HG02870 (cell line): ENCODE data around the gene TRERF1.

Experiments
- ATAC-seq: cut with Tn5 transposase; IDR thresholded peaks from one replicate; pipeline ENCODE4 v1.9.1; 2021; ENCODE audit warnings: mild to moderate bottlenecking, moderate library complexity; ENCODE audit not compliant: unreplicated experiment

TRERF1 gene

DNA sequence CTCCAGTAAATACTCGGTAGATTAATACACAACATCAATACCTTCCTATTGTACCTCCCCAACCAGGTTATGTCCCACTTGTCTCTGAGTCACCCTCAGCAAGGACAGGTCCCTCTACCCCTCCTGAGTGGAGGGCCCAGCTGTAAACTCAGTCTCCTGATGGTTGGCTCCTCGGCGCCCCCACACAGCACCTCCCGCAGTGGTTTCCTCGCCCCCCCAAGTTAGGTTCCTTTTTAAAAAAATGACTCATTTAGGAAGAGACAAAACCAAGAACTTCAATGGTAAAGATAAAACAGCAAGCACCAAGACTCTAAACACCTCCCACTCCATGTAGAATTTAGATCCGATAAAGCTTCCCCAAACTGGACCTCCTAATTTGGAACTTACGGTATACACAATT, 83.5 kb downstream of the TRERF1 start:
- ATAC-seq, result peak; percentile 34

DNA sequence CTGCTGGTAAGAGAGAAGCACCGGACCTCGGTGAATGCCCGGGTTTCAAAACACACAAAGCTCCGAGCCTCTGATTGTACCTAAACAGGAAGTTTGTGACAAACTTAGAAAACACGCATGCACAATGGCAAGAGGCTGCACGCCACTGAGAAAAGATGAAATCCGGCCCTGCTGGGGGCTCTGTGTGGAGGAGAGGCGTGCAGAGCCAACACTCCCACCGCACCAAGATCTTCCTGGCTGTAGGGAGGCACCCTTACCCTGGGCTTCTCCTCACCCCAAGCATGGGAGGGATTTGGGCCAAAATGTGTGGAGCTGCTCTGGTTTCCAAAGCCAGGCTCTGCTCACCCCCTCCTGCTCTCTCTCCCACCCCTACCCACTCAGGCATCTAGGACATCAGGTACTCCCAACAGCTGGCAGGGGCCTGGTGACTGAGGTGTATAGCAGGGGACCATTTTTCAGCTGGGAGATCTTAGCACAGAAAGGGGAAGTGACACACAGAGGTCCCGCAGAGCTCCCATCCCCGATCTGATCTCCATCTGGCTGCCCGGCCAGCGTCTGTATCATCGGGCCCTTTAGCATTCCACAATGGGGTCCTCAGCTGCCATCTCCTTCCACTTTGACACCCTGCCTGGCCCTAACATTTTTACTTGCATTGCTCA, 84.2 kb downstream of the TRERF1 start:
- peak; percentile 58 for ATAC-seq

DNA sequence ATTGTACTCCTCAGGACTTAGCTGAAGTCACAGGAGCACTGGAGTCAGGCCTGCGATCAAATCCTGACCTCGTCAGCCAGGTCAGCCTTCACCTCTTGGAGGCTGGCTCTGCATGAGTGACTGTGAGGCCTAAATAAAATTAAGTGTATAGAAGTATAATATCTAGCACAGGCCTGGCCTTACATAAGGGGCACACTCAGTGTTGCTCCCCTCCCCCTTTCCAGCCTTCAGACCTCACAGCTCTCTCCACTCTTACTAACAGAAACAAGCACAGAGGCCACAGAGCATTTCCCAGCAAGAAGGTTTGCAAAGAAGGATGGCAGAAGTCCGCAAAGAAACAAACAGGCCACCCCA, 84.8 kb downstream of the TRERF1 start:
- no peak for ATAC-seq

DNA sequence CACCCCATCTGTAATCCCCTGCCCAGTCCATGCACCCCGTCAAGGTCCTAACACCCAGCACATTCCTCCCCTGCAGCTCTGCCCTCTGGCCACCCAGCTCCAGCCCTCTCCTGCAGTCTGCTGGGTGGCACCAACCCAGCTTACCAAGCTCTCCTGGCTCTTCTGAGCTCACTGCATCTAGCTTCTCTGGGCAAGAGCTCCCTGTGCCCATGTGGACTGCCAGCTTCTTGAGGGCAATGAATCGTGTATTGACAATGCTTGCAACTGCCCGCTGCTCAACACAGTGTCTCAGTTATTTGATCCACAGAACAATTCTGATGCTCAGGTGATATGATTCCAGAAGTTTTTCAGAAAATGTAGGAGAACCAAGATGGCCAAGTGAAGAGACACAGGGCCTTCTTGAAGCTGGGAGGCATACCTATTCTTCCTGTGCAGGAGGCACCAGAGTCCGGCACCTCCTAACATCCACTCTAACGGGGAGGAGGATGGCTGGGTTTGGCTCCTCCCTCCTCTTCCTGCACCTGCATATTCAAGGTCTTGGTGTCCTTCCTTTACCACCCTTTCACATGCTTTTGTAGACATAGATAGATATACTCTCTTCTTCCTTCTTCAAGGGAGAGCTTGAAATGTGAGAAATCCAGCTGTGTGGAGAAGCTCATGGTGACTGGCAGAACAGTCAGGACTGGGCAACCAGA, 85.6 kb downstream of the TRERF1 start:
- ATAC-seq, result no peak

DNA sequence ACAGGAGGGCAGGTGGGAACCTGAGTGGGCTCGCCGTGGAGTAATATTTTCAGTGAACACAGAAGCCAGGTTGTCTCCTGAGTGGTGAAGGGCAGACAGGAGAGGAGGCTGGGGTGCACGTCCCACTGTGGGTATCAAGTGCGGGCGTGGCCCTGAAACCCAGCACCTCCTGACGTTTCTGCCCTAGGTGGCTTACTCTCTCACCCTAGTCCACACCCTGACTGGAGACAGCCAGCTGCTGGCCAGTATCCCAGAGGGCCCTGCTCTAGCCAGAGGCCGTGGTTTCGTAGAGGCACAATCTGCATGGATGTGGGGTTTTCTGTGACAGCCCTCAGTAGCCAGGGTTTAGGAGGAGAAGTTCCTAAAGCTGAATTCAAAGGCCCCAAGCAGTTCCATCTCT, 86.7 kb downstream of the TRERF1 start:
- ATAC-seq, result no peak

DNA sequence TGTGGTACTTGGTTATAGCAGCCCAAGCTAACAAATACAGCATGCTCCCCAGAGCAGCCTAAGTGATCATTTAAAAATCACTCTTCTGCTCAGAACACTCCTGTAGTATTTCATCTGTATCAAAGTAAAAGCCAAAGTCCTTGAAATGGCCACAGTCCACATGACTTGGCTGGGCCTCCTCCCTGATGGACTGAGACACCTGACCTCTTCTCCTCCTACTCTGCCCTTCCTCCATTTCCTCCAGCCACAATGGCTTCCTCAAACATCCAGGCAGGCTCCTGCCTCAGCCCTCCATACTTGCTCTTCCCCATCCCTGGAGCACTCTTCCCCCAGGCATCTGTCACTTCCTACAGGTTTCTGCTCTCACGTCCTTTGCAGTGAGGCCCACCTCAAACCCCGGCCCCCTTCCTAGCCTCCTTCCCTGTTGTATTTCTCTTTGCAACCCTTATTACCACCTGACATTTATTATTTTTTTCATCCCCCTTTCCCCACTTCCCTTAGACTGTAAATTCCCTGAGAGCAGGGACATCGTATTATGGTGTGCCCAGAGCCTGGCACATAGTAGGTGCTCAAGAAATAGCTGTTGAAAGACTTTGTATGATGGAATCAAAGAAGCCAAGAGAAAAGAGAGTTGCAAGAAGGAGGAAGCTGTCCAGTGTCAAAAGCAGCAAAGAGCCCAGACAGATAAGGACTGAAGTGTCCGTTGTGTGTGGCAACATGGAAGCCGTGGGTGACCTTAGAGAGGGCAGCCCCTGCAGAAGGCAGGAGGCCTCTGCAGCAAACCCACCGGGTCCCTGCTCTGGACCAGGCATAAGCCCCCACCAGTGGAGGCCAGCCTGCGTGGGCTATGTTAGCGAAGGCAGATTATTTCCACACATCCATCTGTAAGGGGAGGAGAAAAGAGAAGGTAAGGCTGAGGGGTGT, 87.5 kb downstream of the TRERF1 start:
- no peak for ATAC-seq

DNA sequence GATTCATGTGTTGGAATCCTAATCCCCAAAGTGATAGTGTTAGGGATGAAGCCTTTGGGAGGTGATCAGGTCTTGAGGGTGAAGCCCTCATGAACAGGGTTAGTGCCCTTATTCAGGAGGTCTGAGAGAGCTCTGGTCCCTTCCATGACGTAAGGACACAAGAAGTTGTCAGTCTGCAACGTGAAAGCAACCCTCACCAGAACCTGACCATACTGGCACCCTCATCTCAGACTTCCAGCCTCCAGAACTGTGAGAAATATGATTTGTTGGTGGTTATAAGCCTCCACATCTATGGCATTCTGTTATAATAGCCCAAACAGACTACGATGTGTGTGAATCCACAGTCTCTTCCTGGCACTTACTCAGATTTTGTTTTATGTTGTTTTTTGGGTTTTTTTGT, 90.7 kb downstream of the TRERF1 start:
- no peak for ATAC-seq

- ATAC-seq, result no peak
Observed at GRCh38 chr6:42359021-42359420, 92.7 kb downstream of the TRERF1 start.

- no peak for ATAC-seq
Observed at GRCh38 chr6:42355416-42355815, 96.3 kb downstream of the TRERF1 start.

- no peak for ATAC-seq
Observed at GRCh38 chr6:42354702-42355101, 97.0 kb downstream of the TRERF1 start.

- no peak for ATAC-seq
Observed at GRCh38 chr6:42352856-42353564, 98.7 kb downstream of the TRERF1 start.

DNA sequence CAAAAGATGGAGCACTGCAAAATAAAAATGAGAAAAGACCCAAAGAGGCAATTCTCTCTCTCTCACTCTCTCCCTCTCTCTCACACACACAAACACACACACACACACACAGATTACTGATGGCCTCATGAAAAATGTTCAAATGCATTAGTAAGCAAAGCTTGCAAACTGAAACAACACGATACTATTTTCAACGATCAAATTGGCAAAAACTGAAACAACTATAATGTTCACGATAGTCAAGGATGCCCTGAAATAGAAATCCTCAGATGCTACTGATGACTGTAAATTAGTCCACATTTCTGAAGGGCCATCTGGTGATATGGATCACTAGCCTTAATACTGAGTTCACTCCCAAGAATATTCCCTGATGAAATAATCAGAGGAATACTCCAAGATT, 100.8 kb downstream of the TRERF1 start:
- ATAC-seq, result no peak

DNA sequence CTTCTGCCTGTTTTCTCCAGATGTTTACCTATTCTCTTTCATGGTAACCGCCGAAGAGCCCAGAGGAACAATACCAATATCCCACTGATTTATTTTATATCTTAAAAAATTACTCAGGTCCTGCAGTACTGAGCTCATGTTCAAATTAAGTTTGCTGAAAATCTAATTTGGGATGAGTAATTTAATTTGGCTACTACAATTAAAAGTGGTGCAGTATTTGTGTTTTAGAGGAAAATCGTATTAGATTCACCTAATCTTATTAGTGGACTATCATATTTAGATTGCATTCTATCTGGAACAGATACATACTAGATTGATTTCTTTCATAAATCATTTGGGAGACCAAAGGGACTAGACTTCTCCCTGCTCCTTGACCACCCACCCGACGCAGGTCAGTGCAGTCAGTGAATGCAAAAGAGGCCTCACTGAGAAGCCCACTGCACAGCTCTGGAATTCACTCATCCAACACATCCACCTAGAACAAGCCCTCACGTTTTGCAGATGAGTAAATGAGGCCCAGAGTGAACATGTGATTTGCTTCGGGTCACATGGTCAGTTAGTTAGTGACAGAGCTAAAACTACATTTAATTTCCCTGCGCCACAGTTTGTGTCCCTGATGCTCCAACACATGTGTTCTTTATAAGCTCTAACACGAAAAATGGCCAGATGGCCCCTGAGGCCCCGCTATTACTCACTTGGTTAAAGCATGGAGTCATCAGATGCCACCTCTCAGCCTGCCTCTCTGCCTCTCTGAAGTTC, 101.8 kb downstream of the TRERF1 start:
- no peak for ATAC-seq

GRCh38 chr6:42347456-42347855, 104.3 kb downstream of the TRERF1 start:
- no peak for ATAC-seq

- ATAC-seq, result no peak
Observed at GRCh38 chr6:42345696-42346416, 105.9 kb downstream of the TRERF1 start.

DNA sequence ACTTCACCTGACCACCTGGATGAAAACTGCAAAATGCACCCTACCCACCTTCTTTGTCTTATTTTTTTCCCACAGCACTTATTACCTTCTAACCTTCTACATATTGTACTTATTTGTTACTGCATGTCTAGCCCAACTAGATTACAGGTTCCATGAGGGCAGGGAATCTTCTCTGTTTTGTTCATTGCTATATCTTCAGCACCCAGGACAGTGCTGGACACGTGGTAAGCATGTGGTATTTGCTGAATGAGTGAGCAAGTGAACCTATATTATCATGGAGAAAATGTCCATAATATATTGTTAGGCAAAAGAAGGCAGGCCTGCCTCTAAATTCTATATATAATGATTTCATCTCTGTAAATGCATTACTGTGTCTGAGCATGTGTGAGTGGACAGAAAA, 107.0 kb downstream of the TRERF1 start:
- no peak for ATAC-seq

DNA sequence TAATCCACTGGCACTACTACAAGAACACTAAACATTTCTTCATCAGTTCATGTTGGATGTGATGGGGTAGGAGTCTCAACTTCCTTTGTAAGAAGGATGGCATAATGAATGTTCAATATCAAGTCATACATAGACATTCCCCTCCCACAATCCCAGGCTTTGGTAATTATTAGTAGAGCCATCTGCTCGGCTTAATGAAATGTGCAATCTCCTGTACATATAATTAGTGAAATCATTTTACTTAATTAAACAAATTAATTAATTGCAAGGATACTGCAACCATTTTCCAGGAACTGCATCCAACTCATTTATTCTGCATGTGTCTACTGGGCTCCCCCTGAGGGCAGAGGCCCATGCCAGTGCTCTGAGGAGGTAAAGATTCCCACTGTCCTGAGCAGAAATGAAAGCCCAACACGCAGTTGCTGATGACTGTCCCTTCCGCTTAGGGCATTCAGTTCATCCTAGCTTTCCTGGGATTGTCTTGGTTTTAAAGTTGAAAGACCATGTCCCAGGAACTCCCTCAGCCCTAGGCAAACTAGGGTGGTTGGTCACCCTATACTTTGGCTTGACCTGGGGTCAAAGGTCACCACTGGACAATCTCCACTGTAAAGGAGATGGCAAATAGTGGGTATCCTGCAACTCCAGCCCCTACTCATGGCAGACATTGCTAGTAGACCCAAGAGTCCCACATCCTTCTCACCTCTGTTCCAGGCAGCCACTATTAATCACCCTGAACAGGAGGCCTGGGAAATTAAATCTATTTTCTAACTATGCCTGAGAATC, 109.8 kb downstream of the TRERF1 start:
- ATAC-seq, result no peak

DNA sequence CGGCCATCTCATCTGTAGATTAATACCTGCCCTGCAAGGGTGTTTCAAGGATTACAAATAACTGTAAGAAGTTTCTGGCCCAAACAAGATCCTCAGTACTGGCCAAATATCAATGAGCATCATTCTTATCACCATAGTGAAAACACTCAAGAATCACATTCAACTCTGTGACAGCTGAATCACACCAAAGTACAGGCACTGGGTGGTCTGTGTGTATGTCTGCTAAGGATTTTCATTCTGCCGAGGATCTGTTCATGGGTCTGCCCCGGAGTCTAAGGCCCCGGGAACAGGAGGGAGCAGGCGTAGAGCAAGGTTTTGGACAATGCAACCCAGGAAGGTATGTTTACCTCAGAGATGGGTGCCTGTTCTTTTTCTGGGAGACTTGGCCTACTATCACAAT, 110.5 kb downstream of the TRERF1 start:
- ATAC-seq, result no peak

DNA sequence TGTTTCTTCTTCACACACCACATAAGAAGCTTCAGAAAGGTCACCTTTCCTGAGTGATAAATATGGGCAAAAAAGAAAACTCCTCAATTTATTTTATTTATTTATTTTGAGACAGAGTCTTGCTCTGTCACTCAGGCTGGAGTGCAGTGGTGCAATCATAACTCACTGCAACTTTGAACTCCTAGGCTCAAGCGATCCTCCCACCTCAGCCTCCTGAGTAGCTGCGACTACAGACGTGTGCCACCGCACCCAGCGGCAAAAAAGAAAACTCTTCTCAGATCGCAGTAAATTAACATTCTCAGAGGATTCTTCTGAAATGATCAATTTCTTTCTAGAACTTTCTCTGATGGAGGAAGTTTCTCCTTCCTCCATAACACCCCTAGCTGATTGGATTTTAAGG, 111.2 kb downstream of the TRERF1 start:
- no peak for ATAC-seq
